DLD1 (cell line): ENCODE data around the gene ERC1.

Experiments
- in situ Hi-C: cut with HindIII; loops from 2 replicates; pipeline ENCODE4 v1.10.0; 2017; ENCODE audit warnings: low sequenced_read_pairs

The ERC1 gene

GRCh38 chr12:1465990-1466389 lies 475.0 kb downstream of the ERC1 start:
- in situ Hi-C loops = no loop called here

GRCh38 chr12:1466481-1467154 lies 475.6 kb downstream of the ERC1 start:
- in situ Hi-C loops = no loop called here

DNA sequence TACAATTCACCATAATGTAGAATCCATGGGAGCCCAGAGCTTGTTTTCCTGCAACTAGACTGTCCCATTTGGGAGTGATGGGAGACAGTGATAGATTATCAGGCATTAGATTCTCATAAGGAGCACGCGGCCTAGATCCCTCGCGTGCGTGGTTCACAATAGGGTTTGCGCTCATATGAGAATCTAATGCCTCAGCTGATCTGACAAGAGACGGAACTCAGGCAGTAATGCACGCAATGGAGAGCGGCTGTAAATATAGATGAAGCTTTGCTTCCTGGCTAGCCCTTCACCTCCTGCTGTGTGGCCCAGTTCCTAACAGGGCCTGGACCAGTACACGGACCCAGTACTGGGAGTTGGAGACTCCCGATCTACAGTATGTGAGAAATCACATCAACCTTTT lies 476.7 kb downstream of the ERC1 start:
- in situ Hi-C loops = no loop called here

- in situ Hi-C loops = no loop called here
Observed at GRCh38 chr12:1469070-1469469, 478.0 kb downstream of the ERC1 start.

DNA sequence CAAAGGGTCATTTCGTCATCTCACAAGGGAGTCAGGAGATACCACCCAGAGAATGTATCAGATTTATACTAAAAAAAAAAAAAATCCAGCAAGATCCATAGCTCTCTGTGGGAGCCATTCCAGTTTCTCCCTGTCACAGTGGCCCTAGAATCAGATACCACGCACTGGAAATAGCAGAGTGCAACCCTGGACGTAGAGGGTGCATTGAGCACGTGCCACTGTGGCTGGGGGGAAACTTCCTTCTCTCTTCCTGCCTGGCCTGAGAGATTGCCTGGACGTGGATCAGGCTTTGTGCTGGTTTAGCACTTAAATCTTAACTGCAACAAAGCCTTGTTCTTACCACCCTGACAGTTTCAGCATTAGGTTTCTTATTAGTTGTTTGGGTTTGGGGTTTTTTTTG lies 479.0 kb downstream of the ERC1 start:
- in situ Hi-C loops = no loop called here

- in situ Hi-C loops = no loop called here
Observed at GRCh38 chr12:1471224-1471623, 480.2 kb downstream of the ERC1 start.

DNA sequence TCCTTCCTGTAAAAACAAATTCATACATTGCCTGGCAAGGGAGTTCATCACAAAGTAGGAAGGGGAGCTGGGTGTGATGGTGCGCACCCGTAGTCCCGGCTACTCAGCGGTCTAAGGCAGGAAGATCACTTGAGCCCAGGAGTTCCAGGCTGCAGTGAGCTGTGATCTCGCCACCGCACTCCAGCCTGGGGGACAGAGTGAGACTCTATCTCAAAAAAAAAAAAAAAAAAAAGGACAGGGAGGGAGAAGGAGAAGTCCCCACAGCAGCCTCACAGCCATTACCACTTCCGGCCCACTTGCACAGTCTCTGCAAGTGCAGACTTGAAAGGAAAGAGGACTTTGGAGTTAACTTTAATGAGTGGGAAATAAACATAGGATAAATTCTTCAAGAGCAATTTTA lies 482.4 kb downstream of the ERC1 start:
- in situ Hi-C loops = no loop called here

DNA sequence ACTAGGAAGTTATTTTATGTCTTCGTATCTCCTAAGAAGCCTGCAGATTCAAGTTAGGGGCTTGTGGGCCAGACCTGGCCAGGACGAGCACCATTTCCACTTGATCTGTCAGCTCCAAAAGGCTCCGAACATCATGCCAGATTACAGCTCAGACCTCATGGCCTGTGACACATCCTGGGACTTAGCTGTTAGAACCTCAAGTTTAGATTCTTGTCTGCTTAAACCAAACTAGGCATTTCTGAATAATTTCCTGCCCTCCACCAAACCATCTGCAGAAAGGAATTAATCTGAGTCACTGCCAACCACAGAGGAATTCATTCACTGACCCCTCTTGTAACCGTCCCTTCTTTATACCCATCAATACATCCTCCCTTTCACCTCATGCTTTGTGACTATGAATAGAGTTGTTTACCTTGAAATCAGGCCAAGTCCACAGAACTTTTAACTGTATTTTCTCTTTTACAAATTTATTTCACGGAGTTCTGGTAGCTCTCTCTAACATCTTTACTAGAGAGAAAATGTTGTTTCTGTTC lies 483.1 kb downstream of the ERC1 start:
- in situ Hi-C loops = no loop called here

DNA sequence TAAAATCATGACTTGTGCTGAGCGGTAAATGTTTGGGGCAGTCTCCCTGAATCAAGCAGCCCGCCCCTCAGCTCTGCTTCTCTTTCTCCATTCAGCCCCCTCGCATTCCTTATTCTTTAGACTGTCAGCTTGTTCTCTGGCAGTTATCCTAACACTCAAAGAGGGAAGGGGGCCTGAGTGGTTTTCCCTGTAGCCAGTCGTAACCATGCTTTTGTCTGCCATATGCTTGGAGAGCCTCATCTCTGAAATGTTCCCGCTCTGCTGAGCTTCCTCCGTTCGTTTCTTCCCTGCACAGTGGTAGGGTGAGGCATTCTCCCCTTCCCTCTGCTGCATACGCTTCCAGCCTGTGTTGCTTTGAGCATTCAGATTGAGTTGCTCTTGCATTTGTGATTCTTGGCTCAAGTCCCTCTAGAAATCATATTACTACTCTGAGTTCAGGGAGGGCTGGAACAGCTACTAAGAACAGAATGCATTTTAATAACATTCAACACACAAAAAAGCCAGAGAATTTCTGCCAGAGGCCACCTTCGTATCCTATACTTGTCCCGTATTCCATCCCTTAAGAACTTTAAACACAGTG lies 483.6 kb downstream of the ERC1 start:
- in situ Hi-C loops = no loop called here

DNA sequence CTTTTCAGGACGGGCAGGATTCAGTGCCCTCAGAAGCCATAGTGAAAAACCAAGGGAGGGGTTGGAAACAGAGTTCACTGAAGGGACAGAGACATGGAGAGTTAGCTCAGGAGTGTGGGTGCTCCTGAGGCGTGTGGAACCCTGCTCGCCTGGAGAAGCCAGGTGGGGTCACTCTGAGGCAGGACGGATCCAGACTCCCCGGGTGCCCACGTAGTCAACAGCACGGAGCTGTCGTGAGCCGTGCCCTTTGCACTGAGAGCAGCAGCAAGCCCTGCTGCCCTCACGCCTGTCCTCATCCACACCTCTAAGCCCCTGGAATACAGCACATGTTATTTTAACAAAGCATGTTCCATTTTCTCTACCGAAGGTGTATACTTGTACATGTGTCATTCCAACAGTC lies 488.6 kb downstream of the ERC1 start:
- in situ Hi-C loops = no loop called here

DNA sequence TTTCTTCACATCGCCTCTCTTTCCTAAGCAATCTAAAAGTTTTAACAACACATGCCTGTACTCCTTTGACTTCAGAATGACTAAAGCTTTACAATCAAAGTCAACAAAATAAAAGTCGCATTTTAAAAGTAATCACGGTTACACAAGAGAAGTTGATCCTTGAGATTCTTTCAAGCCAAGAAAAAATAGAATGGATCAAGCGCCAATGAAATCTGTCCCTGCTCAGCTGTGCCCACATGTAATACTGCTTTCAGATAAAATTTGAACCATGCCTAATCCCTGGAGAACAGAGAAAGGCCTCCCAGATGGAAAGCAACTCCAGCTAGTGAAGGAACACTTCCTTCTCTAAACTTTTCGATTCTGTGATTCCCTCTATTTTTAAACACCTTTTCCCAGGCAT lies 490.3 kb downstream of the ERC1 start:
- in situ Hi-C loops = no loop called here

DNA sequence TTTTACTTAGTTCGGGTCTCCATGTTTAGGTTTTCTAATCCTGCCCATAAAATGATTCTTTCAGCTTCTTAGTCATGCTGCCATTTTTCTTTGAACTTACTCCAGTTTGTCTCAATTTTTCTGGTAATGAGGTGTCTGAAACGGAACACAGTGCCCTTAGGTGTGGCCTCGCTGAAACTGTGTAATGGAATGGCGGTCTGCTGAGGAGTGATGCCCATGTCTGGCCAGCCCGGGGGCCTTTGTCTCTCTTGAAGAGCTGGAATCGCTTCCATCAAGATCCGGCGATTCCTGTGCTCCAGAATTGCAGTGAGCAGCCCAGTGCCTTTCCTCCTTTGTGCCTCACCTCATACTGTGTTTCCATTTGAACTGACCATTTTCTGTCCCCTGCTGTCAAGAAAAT lies 490.9 kb downstream of the ERC1 start:
- in situ Hi-C loops = no loop called here

- in situ Hi-C loops = no loop called here
Observed at GRCh38 chr12:1488908-1489381, 497.9 kb downstream of the ERC1 start.

- in situ Hi-C loops = no loop called here
Observed at GRCh38 chr12:1491983-1492697, 501.1 kb downstream of the ERC1 start.

- in situ Hi-C loops = no loop called here
Observed at GRCh38 chr12:1493781-1494565, 502.9 kb downstream of the ERC1 start.

DNA sequence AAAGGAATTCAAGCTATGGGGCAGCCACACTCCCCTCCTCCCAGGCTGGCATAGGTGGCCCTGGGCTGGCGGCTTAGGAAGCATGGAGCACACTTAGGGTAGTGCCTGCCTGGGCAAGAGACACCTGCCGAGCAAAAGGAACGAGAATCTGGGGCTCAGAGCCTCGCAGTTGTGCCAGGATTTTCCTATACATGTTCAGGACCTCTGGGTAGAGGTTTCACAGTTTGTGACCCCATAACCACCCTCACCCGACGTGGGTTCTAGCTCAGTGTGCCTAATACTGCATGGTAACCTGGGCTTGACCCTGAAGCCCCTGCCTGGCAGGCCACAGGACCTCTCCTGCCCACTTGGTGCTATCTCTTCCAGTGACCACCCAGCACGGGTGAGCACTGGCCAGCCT lies 503.8 kb downstream of the ERC1 start:
- in situ Hi-C loops = no loop called here

- in situ Hi-C loops = no loop called here
Observed at GRCh38 chr12:1496162-1496900, 505.3 kb downstream of the ERC1 start.

GRCh38 chr12:1497161-1497560 lies 506.1 kb downstream of the ERC1 start:
- in situ Hi-C loops = no loop called here

- in situ Hi-C loops = no loop called here
Observed at GRCh38 chr12:1498199-1498740, 507.2 kb downstream of the ERC1 start.

- in situ Hi-C loops = no loop called here
Observed at GRCh38 chr12:1499351-1499750, 508.3 kb downstream of the ERC1 start.
